ENCODE data around the gene HTR2A. TPM values are rescaled to one million over a fixed set of nuclear protein-coding genes. Genes with fewer than 3 reads are reported as not detected.

Gene HTR2A
- total and polyA plus RNA-seq, 2 donors (not counting 3 experiments of a cell fraction or from before 2014, with no cell fraction given): not detected

- POLR2A ChIA-PET: no interaction called here
- BruUV-seq (replicated peaks): no TSS peak
These were observed 16.9 kb upstream of the HTR2A start for GRCh38 chr13:46913757-46914156.

More at GRCh38 chr13:46913757-46914156, 16.9 kb upstream of the HTR2A start:
- no peak overlapping the region for H3K27ac ChIP-seq (ENCODE audit: insufficient read depth, low read depth, low read length)
- TF ChIP-seq FOS (IDR thresholded peaks at IDR 0.05; ENCODE audit: borderline replicate concordance, insufficient read depth, low read length): no peak
- no peak for TF ChIP-seq MYC (IDR thresholded peaks at IDR 0.05; ENCODE audit: low read depth, low read length)
- no peak for TF ChIP-seq EZH2 (IDR thresholded peaks at IDR 0.05; ENCODE audit: borderline replicate concordance, low read depth, low read length, severe bottlenecking)
- TF ChIP-seq GATA2 (IDR thresholded peaks at IDR 0.05; ENCODE audit: insufficient read depth, insufficient read length, low read depth, low read length): no peak
- no peak for TF ChIP-seq POLR2AphosphoS5 (IDR thresholded peaks at IDR 0.05; ENCODE audit: insufficient read depth, low read depth, low read length)
- TF ChIP-seq JUN (IDR thresholded peaks at IDR 0.05; ENCODE audit: borderline replicate concordance, insufficient read depth, insufficient read length, low read depth): no peak
- no peak for TF ChIP-seq MAX (IDR thresholded peaks at IDR 0.05; ENCODE audit: insufficient read depth, insufficient read length)
- TF ChIP-seq POLR2A (IDR thresholded peaks at IDR 0.05; ENCODE audit: low read depth, low read length): no peak
- TF ChIP-seq, protein P1, sequence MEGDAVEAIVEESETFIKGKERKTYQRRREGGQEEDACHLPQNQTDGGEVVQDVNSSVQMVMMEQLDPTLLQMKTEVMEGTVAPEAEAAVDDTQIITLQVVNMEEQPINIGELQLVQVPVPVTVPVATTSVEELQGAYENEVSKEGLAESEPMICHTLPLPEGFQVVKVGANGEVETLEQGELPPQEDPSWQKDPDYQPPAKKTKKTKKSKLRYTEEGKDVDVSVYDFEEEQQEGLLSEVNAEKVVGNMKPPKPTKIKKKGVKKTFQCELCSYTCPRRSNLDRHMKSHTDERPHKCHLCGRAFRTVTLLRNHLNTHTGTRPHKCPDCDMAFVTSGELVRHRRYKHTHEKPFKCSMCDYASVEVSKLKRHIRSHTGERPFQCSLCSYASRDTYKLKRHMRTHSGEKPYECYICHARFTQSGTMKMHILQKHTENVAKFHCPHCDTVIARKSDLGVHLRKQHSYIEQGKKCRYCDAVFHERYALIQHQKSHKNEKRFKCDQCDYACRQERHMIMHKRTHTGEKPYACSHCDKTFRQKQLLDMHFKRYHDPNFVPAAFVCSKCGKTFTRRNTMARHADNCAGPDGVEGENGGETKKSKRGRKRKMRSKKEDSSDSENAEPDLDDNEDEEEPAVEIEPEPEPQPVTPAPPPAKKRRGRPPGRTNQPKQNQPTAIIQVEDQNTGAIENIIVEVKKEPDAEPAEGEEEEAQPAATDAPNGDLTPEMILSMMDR (IDR thresholded peaks at IDR 0.05; ENCODE audit: extremely low read depth in 1 of 2, insufficient read depth in 1 of 2, low read depth in 1 of 2, low read length in 2 of 2): no peak
- no peaks in the 10 kb centered on the region for H3K4me1 ChIP-seq (ENCODE audit: control insufficient read depth, extremely low read depth, insufficient read depth, low read length)
- no peaks in the 10 kb centered on the region for H3K9me1 ChIP-seq (replicated peaks; ENCODE audit: control insufficient read depth, extremely low read depth, insufficient read depth, low read length)
- no peak overlapping the region for H3K9ac ChIP-seq (replicated peaks; ENCODE audit: extremely low read depth, insufficient read depth, low read length)
- no peak overlapping the region for H3K4me3 ChIP-seq (replicated peaks in 1 of 3; ENCODE audit: insufficient read depth in 1 of 3, low read depth in 1 of 3, low read length in 3 of 3)
- no peak overlapping the region for H3K4me2 ChIP-seq (ENCODE audit: insufficient read depth, low read length)
- H3K79me2 ChIP-seq (ENCODE audit: control insufficient read depth, insufficient read depth, low read length): no peaks in the 10 kb centered on the region
- dilution Hi-C loops (cut with MboI; ENCODE audit: extremely low pct_ligation_motif_present, low sequenced_read_pairs): no loop called here
- no peaks in the 10 kb centered on the region for H3K9me3 ChIP-seq (replicated peaks; ENCODE audit: control insufficient read depth, insufficient read depth, low read length)
- FAIRE-seq: no peak
- no peak overlapping the region for H2AFZ ChIP-seq (ENCODE audit: low read depth, low read length)
- H4K20me1 ChIP-seq (replicated peaks; ENCODE audit: control insufficient read depth, extremely low read depth, insufficient read depth, low read length): no peaks in the 10 kb centered on the region
- CTCF ChIA-PET: interaction anchor here (0.6 kb wide), 1 partner anchor 842 kb away, joined by 3 read pairs; no protein-coding TSS in a partner anchor
- intact Hi-C loops (cut with micrococcal nuclease): no loop called here
- no peaks in the 10 kb centered on the region for H3K27me3 ChIP-seq (ENCODE audit: control insufficient read depth in 2 of 2, insufficient read depth in 2 of 2, low read length in 2 of 2)
- H3K36me3 ChIP-seq (ENCODE audit: control insufficient read depth in 2 of 2, extremely low read depth in 1 of 2, insufficient read depth in 2 of 2, low read length in 2 of 2): no peaks in the 10 kb centered on the region
- no peak for DNase-seq (ENCODE audit: low read depth, low spot score)
